Measurements from ENCODE around the gene PARN. TPM values are rescaled to one million over a fixed set of nuclear protein-coding genes. Genes with fewer than 3 reads are reported as not detected.
"Not testable (repeated sequence)": the region's sequence is repeated elsewhere in the genome, so short reads cannot be mapped to it uniquely, and the experiment has no call there.

Gene PARN
- total RNA-seq, 1 experiment from 2014 or later = 42.5 TPM

DNA sequence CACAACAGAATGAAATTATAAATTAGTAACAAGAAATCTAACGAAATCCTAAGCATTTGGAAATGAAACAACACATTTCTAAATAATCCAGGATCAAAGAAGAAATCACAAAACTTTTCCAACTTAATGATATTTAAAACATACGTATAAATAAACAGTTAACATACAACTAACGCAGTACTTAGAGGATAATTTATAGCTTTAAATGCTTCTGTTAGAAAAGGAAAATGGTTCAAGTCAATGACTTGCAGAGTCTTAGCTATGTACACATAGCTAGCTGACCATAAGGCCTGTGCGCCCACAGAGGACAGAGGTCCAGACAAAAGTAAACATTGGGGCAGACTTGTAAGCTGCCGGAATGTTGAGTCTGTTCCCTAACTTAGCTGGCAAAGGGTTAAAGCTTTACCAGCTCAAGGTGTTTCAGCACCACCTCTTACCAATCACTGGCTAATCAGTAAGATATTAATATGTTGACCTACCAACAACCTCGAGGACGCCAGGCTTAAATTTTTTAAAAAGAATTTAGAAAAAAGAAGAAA is 84.6 kb downstream of the PARN start:
- Histone ChIP-seq H3K79me2 (ENCODE audit: insufficient read depth, low read length) (no peaks in the 10 kb centered on the region), H3K4me3 (replicated peaks in 1 of 2; ENCODE audit: low read depth in 1 of 2, low read length in 2 of 2) (no peak overlapping the region), H3K9ac (ENCODE audit: low read length) (no peak overlapping the region), H3K9me3 (ENCODE audit: control insufficient read depth in 1 of 2, insufficient read depth in 1 of 2, low read depth in 1 of 2, low read length in 2 of 2) (peaks cover 0 to 3% of the 10 kb centered on the region in 2 experiments; a peak in 1 of 4 replicates), H3K36me3 (ENCODE audit: control insufficient read depth in 1 of 2, insufficient read depth in 2 of 2, low read length in 2 of 2) (no peaks in the 10 kb centered on the region), H2AFZ (ENCODE audit: low read depth, low read length, poor library complexity, severe bottlenecking) (no peak overlapping the region), H4K20me1 (ENCODE audit: insufficient read depth) (no peaks in the 10 kb centered on the region), H3K4me1 (ENCODE audit: control insufficient read depth in 1 of 2, insufficient read depth in 2 of 2, low read length in 2 of 2) (no peaks in the 10 kb centered on the region), H3K27me3 (ENCODE audit: insufficient read depth, low read length) (no peaks in the 10 kb centered on the region), H3K4me2 (ENCODE audit: low read length) (no peak overlapping the region), H3K27ac (ENCODE audit: low read depth, low read length) (no peak overlapping the region), H3K9me2 (ENCODE audit: insufficient read depth) (no peaks in the 10 kb centered on the region)
- CTCF ChIA-PET = no interaction called here
- BruUV-seq (replicated peaks) = no TSS peak
- RAD21 ChIA-PET (ENCODE audit: low non-redundant PET in 1 of 2, low total read pairs in 2 of 2, uncharacterized antibody in 2 of 2, unreplicated experiment in 2 of 2) = no interaction called here
- intact Hi-C loops (cut with micrococcal nuclease) = loop anchor here (10.0 kb wide), 1 partner anchor 59 kb away; no protein-coding TSS in a partner anchor
- no peak for TF ChIP-seq SRF (IDR thresholded peaks at IDR 0.05; ENCODE audit: low read depth)
- TF ChIP-seq, protein P1, sequence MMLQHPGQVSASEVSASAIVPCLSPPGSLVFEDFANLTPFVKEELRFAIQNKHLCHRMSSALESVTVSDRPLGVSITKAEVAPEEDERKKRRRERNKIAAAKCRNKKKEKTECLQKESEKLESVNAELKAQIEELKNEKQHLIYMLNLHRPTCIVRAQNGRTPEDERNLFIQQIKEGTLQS (IDR thresholded peaks at IDR 0.05) = no peak
- no peak for TF ChIP-seq ELF1 (IDR thresholded peaks at IDR 0.05; ENCODE audit: borderline replicate concordance, low read depth)
- TF ChIP-seq FOSL1 (IDR thresholded peaks at IDR 0.05; ENCODE audit: low read depth) = no peak
- no peak for TF ChIP-seq ZFX (IDR thresholded peaks at IDR 0.05)
- TF ChIP-seq EZH2phosphoT487 (IDR thresholded peaks at IDR 0.05; ENCODE audit: borderline replicate concordance) = no peak
- no peak for TF ChIP-seq YY1 (IDR thresholded peaks at IDR 0.05; ENCODE audit: extremely low read depth, insufficient replicate concordance, low read depth, low read length)
- TF ChIP-seq JUND (IDR thresholded peaks at IDR 0.05) = no peak
- TF ChIP-seq EZH2 (IDR thresholded peaks at IDR 0.05) = no peak
- POLR2A ChIA-PET = no interaction called here
- no peak for ATAC-seq
- no peak for DNase-seq (ENCODE audit: low read depth, low spot score)

DNA sequence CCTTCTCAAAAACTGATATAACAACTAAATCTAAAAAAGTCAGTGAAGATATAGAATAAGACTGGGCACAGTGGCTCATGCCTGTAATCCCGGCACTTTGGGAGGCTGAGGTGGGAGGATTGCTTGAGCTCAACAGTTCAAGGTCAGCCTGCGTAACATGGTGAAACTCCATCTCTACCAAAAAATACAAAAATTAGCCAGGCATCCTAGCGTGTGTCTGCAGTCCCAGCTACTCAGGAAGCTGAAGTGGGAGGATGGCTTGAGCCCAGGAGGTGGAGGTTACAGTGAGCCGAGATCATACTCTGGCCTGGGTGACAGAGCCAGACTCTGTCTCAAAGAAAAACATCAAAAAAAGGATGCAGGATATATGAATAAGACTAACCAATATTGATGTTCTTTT is 85.2 kb downstream of the PARN start:
- not testable (repeated sequence) for H3K4me3 ChIP-seq (replicated peaks in 1 of 2; ENCODE audit: low read depth in 1 of 2, low read length in 2 of 2)

More for the DNA sequence above, 85.2 kb downstream of the PARN start:
- H3K9ac ChIP-seq (ENCODE audit: low read length); H3K27me3 ChIP-seq (ENCODE audit: insufficient read depth, low read length); DNase-seq (ENCODE audit: low read depth, low spot score); CTCF ChIA-PET; H3K9me3 ChIP-seq (ENCODE audit: control insufficient read depth in 1 of 2, insufficient read depth in 1 of 2, low read depth in 1 of 2, low read length in 2 of 2); ATAC-seq; H4K20me1 ChIP-seq (ENCODE audit: insufficient read depth); H2AFZ ChIP-seq (ENCODE audit: low read depth, low read length, poor library complexity, severe bottlenecking); H3K79me2 ChIP-seq (ENCODE audit: insufficient read depth, low read length); H3K4me1 ChIP-seq (ENCODE audit: control insufficient read depth in 1 of 2, insufficient read depth in 2 of 2, low read length in 2 of 2); H3K36me3 ChIP-seq (ENCODE audit: control insufficient read depth in 1 of 2, insufficient read depth in 2 of 2, low read length in 2 of 2); POLR2A ChIA-PET; H3K9me2 ChIP-seq (ENCODE audit: insufficient read depth); H3K27ac ChIP-seq (ENCODE audit: low read depth, low read length); BruUV-seq (replicated peaks); RAD21 ChIA-PET (ENCODE audit: low non-redundant PET in 1 of 2, low total read pairs in 2 of 2, uncharacterized antibody in 2 of 2, unreplicated experiment in 2 of 2); H3K4me2 ChIP-seq (ENCODE audit: low read length): not testable (repeated sequence)
- intact Hi-C loops (cut with micrococcal nuclease) = loop anchor here (10.0 kb wide), 1 partner anchor 60 kb away; no protein-coding TSS in a partner anchor
